GM23248 (cell line): Measurements from ENCODE around the gene C1orf21. TPM values are rescaled to one million over a fixed set of nuclear protein-coding genes. Genes with fewer than 3 reads are reported as not detected.
A peak's percentile ranks its signal among the peaks of the same experiment; 100 is the strongest.
"Not testable (repeated sequence)": the region's sequence is repeated elsewhere in the genome, so short reads cannot be mapped to it uniquely, and the experiment has no call there.

Experiments used
- DNase-seq: peaks from one replicate; pipeline ENCODE4 v3.0.0-alpha.2; 2015
- H2AFZ ChIP-seq: fragments of 200-600 bp; sonication (generic); 2 replicates; pipeline ENCODE4 v1.6.1; 2016; ENCODE audit warnings: antibody characterized with exemption
- H3F3A ChIP-seq: fragments of 200-600 bp; sonication (generic); 2 replicates; pipeline ENCODE4 v1.6.1; 2016; ENCODE audit warnings: mild to moderate bottlenecking, antibody characterized with exemption, mixed run types; ENCODE audit not compliant: insufficient read depth
- H3K27ac ChIP-seq: fragments of 200-600 bp; sonication (generic); 2 replicates; pipeline ENCODE4 v1.5.1; 2016; ENCODE audit warnings: mild to moderate bottlenecking
- H3K27me3 ChIP-seq: fragments of 200-600 bp; sonication (generic); replicated peaks from 2 replicates; pipeline ENCODE4 v1.6.1; 2016; ENCODE audit warnings: mild to moderate bottlenecking; ENCODE audit not compliant: insufficient read depth
- H3K36me3 ChIP-seq: fragments of 200-600 bp; sonication (generic); 2 replicates; pipeline ENCODE4 v1.6.1; 2016; ENCODE audit warnings: low read depth, mild to moderate bottlenecking
- H3K4me1 ChIP-seq: fragments of 200-600 bp; sonication (generic); 2 replicates; pipeline ENCODE4 v1.6.1; 2016; ENCODE audit warnings: mild to moderate bottlenecking; ENCODE audit not compliant: insufficient read depth
- H3K4me2 ChIP-seq: fragments of 200-600 bp; sonication (generic); one replicate; pipeline ENCODE4 v1.6.1; 2016; ENCODE audit warnings: mild to moderate bottlenecking; ENCODE audit not compliant: unreplicated experiment
- H3K4me3 ChIP-seq: fragments of 200-600 bp; sonication (generic); 2 replicates; pipeline ENCODE4 v1.5.1; 2016; ENCODE audit warnings: mild to moderate bottlenecking
- H3K79me2 ChIP-seq: fragments of 200-600 bp; sonication (generic); 2 replicates; pipeline ENCODE4 v1.6.1; 2016; ENCODE audit warnings: mild to moderate bottlenecking; ENCODE audit not compliant: insufficient read depth
- H3K9ac ChIP-seq: fragments of 200-600 bp; sonication (generic); 2 replicates; pipeline ENCODE4 v1.6.1; 2016; ENCODE audit warnings: mild to moderate bottlenecking
- H3K9me2 ChIP-seq: fragments of 200-600 bp; sonication (generic); 2 replicates; pipeline ENCODE4 v1.6.1; 2016; ENCODE audit warnings: mixed run types, mild to moderate bottlenecking, moderate library complexity; ENCODE audit not compliant: insufficient read depth
- H3K9me3 ChIP-seq: fragments of 200-600 bp; sonication (generic); one replicate; pipeline ENCODE4 v1.6.1; 2017; ENCODE audit warnings: low read depth
- H4K20me1 ChIP-seq: fragments of 200-600 bp; sonication (generic); 2 replicates; pipeline ENCODE4 v1.6.0; 2016; ENCODE audit not compliant: insufficient read depth
- EZH2 ChIP-seq: fragments of 200-600 bp; sonication (generic); IDR thresholded peaks from 2 replicates; pipeline ENCODE4 v1.6.1; 2018; ENCODE audit warnings: antibody characterized with exemption, mild to moderate bottlenecking; ENCODE audit not compliant: insufficient read depth, poor library complexity, severe bottlenecking
- EZH2phosphoT487 ChIP-seq: fragments of 200-600 bp; sonication (generic); IDR thresholded peaks from 2 replicates; pipeline ENCODE4 v1.6.1; 2018; ENCODE audit warnings: antibody characterized with exemption, moderate library complexity, mild to moderate bottlenecking, low read depth; ENCODE audit not compliant: insufficient read depth
- WGBS, 2 experiments: methylation state at CpG; one replicate each; pipeline ENCODE4 v1.1.6; 2015 to 2017; ENCODE audit warnings: low lambda C conversion rate in 2 of 2, low coverage in 1 of 2; ENCODE audit errors: missing lambda C conversion rate in 2 of 2; 5-methylcytosine and 5-hydroxymethylcytosine counted together
- in situ Hi-C: fragments of 300-500 bp; cut with MboI; formaldehyde crosslinking; loops from 2 replicates; pipeline ENCODE4 v1.15.0; 2020
- polyA plus RNA-seq: library from polyadenylated mRNA; unstranded; fragments of >200 nt; fragmentation: Nextera tagmentation; extraction: Ambion mirVana; gene quantifications from 2 replicates; pipeline ENCODE4 v1.2.1, GENCODE V29; 2016
- total RNA-seq: library from RNA; depleted of rRNA; stranded (reverse); fragments of >200 nt; shearing (Covaris generic); gene quantifications from 2 replicates; pipeline ENCODE4 v1.2.3, GENCODE V29; 2014

The C1orf21 gene
- total and polyA plus RNA-seq, 2 experiments from 2014 or later = 16.7 to 20.0 TPM

GRCh38 chr1:184610876-184611595 lies 224.2 kb downstream of the C1orf21 start:
- 34 to 36% methylated on average over 12 of the region's 12 CpGs for WGBS, 2 experiments
- no peaks in the 10 kb centered on the region for H3K79me2 ChIP-seq
- H3K9me3 ChIP-seq = no peaks in the 10 kb centered on the region
- TF ChIP-seq EZH2 (no peak), EZH2phosphoT487 (no peak)
- 0 out of 2 replicates have a peak, but pooled peaks cover 2% of the 10 kb centered on the region for H3K4me1 ChIP-seq
- no peaks in the 10 kb centered on the region for H4K20me1 ChIP-seq
- no peak overlapping the region for H3K27ac ChIP-seq
- H3K9me2 ChIP-seq = no peaks in the 10 kb centered on the region
- DNase-seq = no peak
- no peaks in the 10 kb centered on the region for H3K36me3 ChIP-seq
- H3K9ac ChIP-seq = no peak overlapping the region
- peak overlapping the region; percentile 33 for H2AFZ ChIP-seq
- no peak overlapping the region for H3K4me3 ChIP-seq
- H3K4me2 ChIP-seq = no peak overlapping the region
- no peaks in the 10 kb centered on the region for H3K27me3 ChIP-seq
- in situ Hi-C loops = no loop called here
- no peaks in the 10 kb centered on the region for H3F3A ChIP-seq

DNA sequence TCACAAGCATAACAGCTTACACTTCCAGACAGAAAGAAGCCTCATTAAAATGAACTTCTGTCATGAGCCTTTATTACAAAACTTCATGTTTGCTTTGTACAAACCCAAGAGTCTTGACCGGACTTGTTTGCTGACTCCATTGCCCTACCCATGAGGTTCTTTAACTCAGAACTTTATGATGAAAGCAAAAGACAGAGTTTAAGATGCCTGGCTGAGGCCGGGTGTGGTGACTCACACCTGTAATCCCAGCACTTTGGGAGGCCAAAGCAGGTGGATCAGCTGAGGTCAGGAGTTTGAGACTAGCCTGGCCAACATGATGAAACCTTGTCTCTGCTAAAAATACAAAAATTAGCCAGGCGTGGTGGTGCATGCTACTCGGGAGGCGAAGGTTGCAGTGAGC lies 225.4 kb downstream of the C1orf21 start:
- WGBS, 2 experiments = 94 to 99% methylated on average over 5 of the region's 5 CpGs
- H3F3A ChIP-seq, in situ Hi-C loops, H3K27ac ChIP-seq, H3K79me2 ChIP-seq, H3K4me1 ChIP-seq, H2AFZ ChIP-seq, H4K20me1 ChIP-seq, H3K9ac ChIP-seq, H3K27me3 ChIP-seq, H3K4me3 ChIP-seq, H3K9me3 ChIP-seq, H3K9me2 ChIP-seq, H3K4me2 ChIP-seq, H3K36me3 ChIP-seq, DNase-seq: not testable (repeated sequence)

GRCh38 chr1:184614667-184615066 lies 227.8 kb downstream of the C1orf21 start:
- Histone ChIP-seq H3K9me2 (no peaks in the 10 kb centered on the region), H3K79me2 (no peaks in the 10 kb centered on the region), H3K4me3 (no peak overlapping the region), H3F3A (no peaks in the 10 kb centered on the region), H3K4me2 (no peak overlapping the region), H3K9ac (no peak overlapping the region), H3K36me3 (no peaks in the 10 kb centered on the region), H3K27me3 (no peaks in the 10 kb centered on the region), H3K27ac (no peak overlapping the region), H3K4me1 (0 out of 2 replicates have a peak, but pooled peaks cover 2% of the 10 kb centered on the region), H2AFZ (no peak overlapping the region), H3K9me3 (no peaks in the 10 kb centered on the region), H4K20me1 (no peaks in the 10 kb centered on the region)
- in situ Hi-C loops = no loop called here
- TF ChIP-seq EZH2phosphoT487 (no peak), EZH2 (no peak)
- no peak for DNase-seq
- WGBS, 2 experiments = 91 to 93% methylated on average over 7 of the region's 7 CpGs

DNA sequence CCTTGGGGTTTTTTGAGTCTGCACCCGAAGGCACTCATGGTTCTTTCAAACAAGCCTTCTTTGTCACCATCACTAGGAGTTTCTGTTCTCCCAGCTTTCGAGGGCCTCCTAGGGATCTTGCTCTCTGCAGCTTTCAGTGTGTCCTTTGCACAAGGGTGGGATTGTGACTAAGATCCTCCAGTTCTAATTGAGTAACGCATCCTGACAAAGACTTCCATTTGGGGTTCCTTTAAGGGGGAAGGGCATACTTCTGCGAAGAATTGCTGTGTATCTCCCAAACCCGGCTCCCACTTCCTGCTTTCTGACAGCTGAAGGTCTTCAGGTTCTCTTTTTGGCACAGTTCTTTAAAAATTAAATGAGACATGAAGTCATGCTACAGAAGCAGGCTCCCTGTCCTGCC lies 228.5 kb downstream of the C1orf21 start:
- Histone ChIP-seq H3F3A (no peaks in the 10 kb centered on the region), H3K9me3 (no peaks in the 10 kb centered on the region), H3K9me2 (no peaks in the 10 kb centered on the region), H3K27me3 (no peaks in the 10 kb centered on the region), H4K20me1 (no peaks in the 10 kb centered on the region), H3K4me3 (no peak overlapping the region), H3K27ac (no peak overlapping the region), H3K9ac (no peak overlapping the region), H2AFZ (no peak overlapping the region), H3K4me2 (no peak overlapping the region), H3K36me3 (no peaks in the 10 kb centered on the region), H3K4me1 (0 out of 2 replicates have a peak, but pooled peaks cover 2% of the 10 kb centered on the region), H3K79me2 (no peaks in the 10 kb centered on the region)
- in situ Hi-C loops = no loop called here
- 93 to 94% methylated on average over 5 of the region's 5 CpGs for WGBS, 2 experiments
- no peak for DNase-seq
- TF ChIP-seq EZH2phosphoT487 (no peak), EZH2 (no peak)

GRCh38 chr1:184616504-184616903 lies 229.7 kb downstream of the C1orf21 start:
- TF ChIP-seq EZH2 = no peak
- TF ChIP-seq EZH2phosphoT487 = no peak
- Histone ChIP-seq H3K27me3 (no peaks in the 10 kb centered on the region), H3K27ac (no peak overlapping the region), H3K79me2 (no peaks in the 10 kb centered on the region), H2AFZ (no peak overlapping the region), H4K20me1 (no peaks in the 10 kb centered on the region), H3K9me3 (no peaks in the 10 kb centered on the region), H3K4me1 (peaks cover 5% of the 10 kb centered on the region; the same call in 1 of the 2 replicates), H3F3A (peaks cover 10% of the 10 kb centered on the region), H3K4me3 (no peak overlapping the region), H3K9me2 (no peaks in the 10 kb centered on the region), H3K9ac (no peak overlapping the region), H3K4me2 (no peak overlapping the region), H3K36me3 (no peaks in the 10 kb centered on the region)
- WGBS, 2 experiments = 93 to 94% methylated on average over 6 of the region's 6 CpGs
- DNase-seq = no peak
- in situ Hi-C loops = no loop called here
